GM12892 (cell line): ENCODE measurements around the gene ADM2.

Experiments
- POLR2A ChIP-seq: IDR thresholded peaks from 2 replicates; pipeline ENCODE4 v1.6.1; 2011; ENCODE audit warnings: low read depth, low read length, control low read depth
- POLR2AphosphoS5 ChIP-seq: IDR thresholded peaks from 2 replicates; pipeline ENCODE4 v1.6.1; 2011; ENCODE audit warnings: low read depth, low read length, control low read depth
- TAF1 ChIP-seq: IDR thresholded peaks from 2 replicates; pipeline ENCODE4 v1.6.1; 2011; ENCODE audit warnings: low read depth, mild to moderate bottlenecking, control low read depth, low read length, borderline replicate concordance

- TF ChIP-seq POLR2A (no peak), POLR2AphosphoS5 (no peak), TAF1 (no peak)
These were observed 6.8 kb downstream of the ADM2 start for GRCh38 chr22:50488006-50488677.
